Activated B cell treated with CpG ODN at 0.5 μM for 24 hours (primary cell): ENCODE results near the gene TBX2. TPM values are rescaled to one million over a fixed set of nuclear protein-coding genes. Genes with fewer than 3 reads are reported as not detected.

Experiments used
- ATAC-seq: fragments of 200-7000 bp; cut with Tn5 transposase; one replicate; pipeline ENCODE4 v1.10.0; 2021; ENCODE audit warnings: low read depth, mild to moderate bottlenecking, moderate library complexity
- CTCF ChIA-PET: fragments of 350-600 bp; sonication (Branson Sonifier 250); formaldehyde crosslinking; loops from one replicate; lab custom pipeline; 2021; ENCODE audit warnings: antibody characterized with exemption; lab: Charles Lee
- POLR2A ChIA-PET: fragments of 350-600 bp; sonication (Branson Sonifier 250); formaldehyde crosslinking; loops from one replicate; lab custom pipeline; 2021; ENCODE audit warnings: antibody characterized with exemption; lab: Charles Lee
- DNase-seq: peaks from one replicate; pipeline ENCODE4 v3.0.0; 2022
- H3K27ac Mint-ChIP-seq: one replicate; pipeline ENCODE4 v1.8.0; 2020; ENCODE audit warnings: mixed read lengths
- H3K27me3 Mint-ChIP-seq: one replicate; pipeline ENCODE4 v1.8.0; 2021; ENCODE audit warnings: mixed read lengths
- H3K36me3 Mint-ChIP-seq: one replicate; pipeline ENCODE4 v1.8.0; 2021; ENCODE audit warnings: low read depth, mixed read lengths
- H3K4me1 Mint-ChIP-seq: one replicate; pipeline ENCODE4 v1.8.0; 2021; ENCODE audit warnings: mixed read lengths
- H3K4me3 Mint-ChIP-seq: one replicate; pipeline ENCODE4 v1.8.0; 2020; ENCODE audit warnings: mild to moderate bottlenecking, mixed read lengths
- H3K9me3 Mint-ChIP-seq: one replicate; pipeline ENCODE4 v1.8.0; 2020; ENCODE audit warnings: mixed read lengths
- intact Hi-C: fragments of 100-400 bp; cut with micrococcal nuclease; formaldehyde crosslinking; loops from one replicate; pipeline ENCODE4 v1.15.1; 2024
- total RNA-seq: library from RNA; stranded (reverse); gene quantifications from 2 replicates; pipeline ENCODE4 v1.2.3, GENCODE V29; 2022
- TF ChIP-seq, protein P1 (sequence below): fragments of 200-600 bp; IDR thresholded peaks from one replicate; pipeline ENCODE4 v1.8.0; 2022; ENCODE audit warnings: antibody characterized with exemption, mild to moderate bottlenecking

Gene TBX2
- not detected in 2 replicates for total RNA-seq

DNA sequence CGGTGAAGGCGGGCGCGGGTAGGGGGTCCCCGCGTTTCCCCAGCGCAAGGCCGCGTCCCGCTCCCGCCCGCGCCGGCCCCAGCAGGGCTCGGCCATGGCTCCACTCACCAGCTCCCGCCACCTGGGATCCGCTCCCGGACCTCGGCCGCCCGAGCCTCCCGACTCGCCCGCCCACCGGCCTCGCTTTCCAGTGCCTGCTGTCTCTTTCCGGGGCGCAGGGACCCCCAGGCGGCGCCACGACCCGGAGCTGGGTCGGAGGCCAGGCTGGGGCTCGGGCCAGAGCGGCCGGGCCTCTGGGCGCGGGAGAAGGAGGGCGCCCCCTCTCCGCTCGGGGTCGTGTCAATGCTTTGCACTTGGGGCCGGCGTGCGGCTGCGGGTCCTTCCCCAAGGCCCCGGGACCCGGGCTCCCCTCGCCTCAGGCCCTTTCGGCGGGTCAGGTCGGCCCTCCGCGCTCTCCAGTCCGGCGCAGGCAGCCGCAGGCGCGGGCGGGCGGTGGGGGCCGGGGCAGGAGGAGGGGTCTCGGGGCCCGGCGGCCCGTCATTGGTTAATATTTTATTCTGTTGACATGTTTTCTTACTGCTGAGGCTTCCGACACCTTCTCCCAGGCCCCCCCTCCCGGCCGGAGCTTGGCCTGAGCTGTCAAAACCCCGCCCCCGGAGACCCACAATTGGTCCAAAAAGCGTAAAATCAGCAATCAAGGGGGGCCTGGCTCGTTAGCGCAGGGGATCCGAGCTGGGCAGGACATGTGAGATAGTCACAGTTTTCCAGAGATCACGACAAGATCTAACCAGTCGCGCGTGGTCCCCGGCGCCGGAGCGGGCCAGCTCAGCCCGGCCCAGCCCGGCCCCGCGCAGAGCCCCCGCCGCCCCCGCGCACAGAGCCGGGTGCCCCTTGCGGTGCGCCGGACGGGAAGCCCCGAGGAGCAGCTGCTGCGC lies at the start of gene TBX2:
TSS of gene TBX2 (plus strand) at position 713 of the 935 bp plus-strand sequence. CDS start 334 bp downstream, outside the sequence.
- Mint-ChIP-seq H3K27ac (no peak within 1 kb of the TSS), H3K4me3 (peak within 1 kb of the TSS; percentile 70), H3K36me3 (no peaks in the 10 kb centered on the region), H3K4me1 (peaks cover 48% of the 10 kb centered on the region), H3K27me3 (peaks cover 57% of the 10 kb centered on the region), H3K9me3 (no peaks in the 10 kb centered on the region)
- intact Hi-C loops, result loop anchor here (10.0 kb wide), 1 partner anchor 255 kb away; no protein-coding TSS in a partner anchor
- DNase-seq (no peak), ATAC-seq (no peak)
- CTCF ChIA-PET, result interaction anchor here (0.8 kb wide), 1 partner anchor 10 kb away, joined by 3 read pairs; no protein-coding TSS in a partner anchor
- TF ChIP-seq, protein P1, sequence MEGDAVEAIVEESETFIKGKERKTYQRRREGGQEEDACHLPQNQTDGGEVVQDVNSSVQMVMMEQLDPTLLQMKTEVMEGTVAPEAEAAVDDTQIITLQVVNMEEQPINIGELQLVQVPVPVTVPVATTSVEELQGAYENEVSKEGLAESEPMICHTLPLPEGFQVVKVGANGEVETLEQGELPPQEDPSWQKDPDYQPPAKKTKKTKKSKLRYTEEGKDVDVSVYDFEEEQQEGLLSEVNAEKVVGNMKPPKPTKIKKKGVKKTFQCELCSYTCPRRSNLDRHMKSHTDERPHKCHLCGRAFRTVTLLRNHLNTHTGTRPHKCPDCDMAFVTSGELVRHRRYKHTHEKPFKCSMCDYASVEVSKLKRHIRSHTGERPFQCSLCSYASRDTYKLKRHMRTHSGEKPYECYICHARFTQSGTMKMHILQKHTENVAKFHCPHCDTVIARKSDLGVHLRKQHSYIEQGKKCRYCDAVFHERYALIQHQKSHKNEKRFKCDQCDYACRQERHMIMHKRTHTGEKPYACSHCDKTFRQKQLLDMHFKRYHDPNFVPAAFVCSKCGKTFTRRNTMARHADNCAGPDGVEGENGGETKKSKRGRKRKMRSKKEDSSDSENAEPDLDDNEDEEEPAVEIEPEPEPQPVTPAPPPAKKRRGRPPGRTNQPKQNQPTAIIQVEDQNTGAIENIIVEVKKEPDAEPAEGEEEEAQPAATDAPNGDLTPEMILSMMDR, result no peak
- POLR2A ChIA-PET, result interaction anchor here (0.7 kb wide), 1 partner anchor 464 kb away, joined by 3 read pairs; the partner anchor contains the start of gene BRIP1

DNA sequence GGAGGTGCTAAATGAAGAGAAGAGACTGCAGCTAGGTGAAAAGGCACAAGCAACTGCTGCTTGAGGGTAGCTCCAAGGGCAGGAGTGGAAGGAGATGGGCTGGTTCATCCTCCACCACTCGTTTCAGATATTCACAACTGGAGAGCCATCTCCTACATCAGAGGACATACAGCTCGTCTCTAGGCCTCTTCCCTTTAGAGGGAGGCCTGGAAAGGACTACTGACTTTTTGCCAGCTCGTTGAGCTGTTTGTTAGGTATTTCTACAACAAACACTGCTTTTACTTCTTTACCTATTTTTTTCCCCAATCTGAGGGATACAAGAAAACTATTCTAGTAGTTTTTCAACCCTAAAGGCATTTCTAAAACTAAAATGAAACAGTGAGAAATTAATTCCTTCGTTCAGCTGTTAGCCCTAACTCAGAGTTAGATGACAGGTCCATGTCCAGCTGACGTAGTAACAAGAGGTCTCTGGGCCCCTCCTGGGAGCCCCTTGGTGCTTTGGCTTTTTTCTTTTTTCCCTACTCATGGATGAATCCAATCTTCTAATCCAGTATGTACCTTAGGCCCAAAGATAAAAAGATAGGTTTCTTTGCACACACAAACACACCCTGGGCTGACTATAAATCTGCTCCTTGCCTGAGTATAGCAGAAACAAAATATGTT lies 47.8 kb upstream of the TBX2 start:
- Mint-ChIP-seq H3K9me3 (no peaks in the 10 kb centered on the region), H3K4me1 (no peaks in the 10 kb centered on the region), H3K27ac (no peak overlapping the region), H3K27me3 (no peaks in the 10 kb centered on the region), H3K4me3 (no peak overlapping the region), H3K36me3 (no peaks in the 10 kb centered on the region)
- no peak for DNase-seq
- ATAC-seq, result no peak
- TF ChIP-seq, protein P1, result no peak
- POLR2A ChIA-PET, result no interaction called here
- intact Hi-C loops, result no loop called here
- CTCF ChIA-PET, result interaction anchor here (1.9 kb wide), 1 partner anchor 631 kb away, joined by 4 read pairs; no protein-coding TSS in a partner anchor

DNA sequence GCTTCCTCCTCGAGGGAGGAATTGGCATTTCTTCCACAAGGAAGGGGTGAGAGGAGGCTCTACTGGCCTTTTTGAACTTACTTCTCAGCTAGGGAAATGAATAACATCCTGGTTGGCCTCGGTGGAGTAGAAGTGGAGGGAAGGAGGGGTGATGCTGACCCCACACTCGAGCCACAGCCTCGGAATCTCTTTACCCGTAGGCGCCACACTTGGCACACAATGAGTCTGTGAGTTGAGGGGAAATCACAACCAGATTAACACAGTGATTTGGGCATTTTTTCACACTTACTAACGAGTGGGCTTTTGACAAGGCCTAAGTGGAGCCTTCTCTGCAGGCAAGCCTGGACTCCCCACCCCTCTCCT lies 47.3 kb upstream of the TBX2 start:
- CTCF ChIA-PET, result no interaction called here
- Mint-ChIP-seq H3K4me3 (no peak overlapping the region), H3K9me3 (no peaks in the 10 kb centered on the region), H3K36me3 (no peaks in the 10 kb centered on the region), H3K4me1 (no peaks in the 10 kb centered on the region), H3K27ac (no peak overlapping the region), H3K27me3 (no peaks in the 10 kb centered on the region)
- TF ChIP-seq, protein P1, result no peak
- ATAC-seq (no peak), DNase-seq (no peak)
- intact Hi-C loops, result no loop called here
- POLR2A ChIA-PET, result no interaction called here

DNA sequence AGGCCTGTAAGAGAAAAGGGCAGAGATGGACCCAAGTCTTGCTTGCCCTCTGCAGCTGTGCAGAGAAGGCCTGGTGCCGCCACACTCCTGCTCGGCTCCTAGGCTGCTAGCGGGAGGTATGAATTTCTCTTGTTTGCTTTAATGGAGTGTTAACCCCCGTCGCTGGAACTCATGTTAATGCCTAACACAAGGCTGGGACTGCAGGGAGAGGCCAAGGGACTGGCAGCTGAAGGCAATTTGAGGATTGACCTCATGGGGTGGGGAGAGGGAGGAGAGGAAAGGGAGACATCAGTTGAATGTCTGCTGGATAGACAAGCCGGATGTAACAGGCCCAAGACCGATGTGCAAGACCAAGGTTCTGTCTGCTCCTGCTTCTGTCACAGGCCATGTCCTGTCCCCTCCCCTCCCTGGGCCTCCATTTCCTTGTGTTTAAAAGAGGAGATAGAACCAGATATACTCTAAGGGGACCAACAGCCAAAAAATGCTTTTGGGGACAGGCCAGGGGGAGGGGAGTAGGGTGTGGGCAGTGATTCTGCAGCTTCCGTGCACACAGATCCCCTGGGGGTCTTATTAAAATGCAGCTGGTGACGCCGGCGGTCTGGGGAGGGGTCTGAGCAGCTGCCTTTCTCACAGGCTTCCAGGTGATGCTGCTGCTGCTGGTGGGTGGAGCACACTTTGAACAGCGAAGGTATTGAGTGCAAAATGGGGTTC lies 46.7 kb upstream of the TBX2 start:
- Mint-ChIP-seq H3K27ac (no peak overlapping the region), H3K27me3 (no peaks in the 10 kb centered on the region), H3K4me1 (no peaks in the 10 kb centered on the region), H3K4me3 (no peak overlapping the region), H3K9me3 (no peaks in the 10 kb centered on the region), H3K36me3 (no peaks in the 10 kb centered on the region)
- DNase-seq (no peak), ATAC-seq (no peak)
- intact Hi-C loops, result no loop called here
- TF ChIP-seq, protein P1, result no peak
- ChIA-PET CTCF (no interaction called here), POLR2A (no interaction called here)
